Bronchial epithelial cell (primary cell): ENCODE data around the gene ZNF665. TPM values are rescaled to one million over a fixed set of nuclear protein-coding genes. Genes with fewer than 3 reads are reported as not detected.

Experiments
- DNase-seq: peaks from one replicate; pipeline ENCODE4 v3.0.0-alpha.2; 2010; ENCODE audit warnings: low read depth
- FAIRE-seq: peaks from 2 replicates; lab custom pipeline; 2011; peaks lifted over from hg19 to GRCh38; lab: Jason Lieb, UNC
- H3K27me3 ChIP-seq: 2 replicates; pipeline ENCODE4 v1.5.1; 2011; ENCODE audit warnings: low read length; ENCODE audit not compliant: control insufficient read depth, insufficient read depth
- H3K36me3 ChIP-seq: 2 replicates; pipeline ENCODE4 v1.5.1; 2011; ENCODE audit warnings: low read length; ENCODE audit not compliant: control insufficient read depth, insufficient read depth
- H3K4me3 ChIP-seq: 2 replicates; pipeline ENCODE4 v1.5.1; 2011; ENCODE audit warnings: mild to moderate bottlenecking, low read depth, low read length, control low read depth
- total RNA-seq: library from RNA; depleted of rRNA; stranded (reverse); fragments of >200 nt; gene quantifications from 2 replicates; pipeline ENCODE4 v1.2.1, GENCODE V29; 2014
- TF ChIP-seq, protein P1 (sequence below): IDR thresholded peaks from 2 replicates; pipeline ENCODE4 v1.5.1; 2011; ENCODE audit warnings: mild to moderate bottlenecking, moderate library complexity, low read length, control low read depth, inconsistent platforms; ENCODE audit not compliant: insufficient read depth, severe bottlenecking

ZNF665 gene
- total RNA-seq, 1 donor from 2014 or later = 1.6 TPM

- Histone ChIP-seq H3K27me3 (no peaks in the 10 kb centered on the region), H3K36me3 (no peaks in the 10 kb centered on the region), H3K4me3 (no peak overlapping the region)
- FAIRE-seq (no peak), DNase-seq (no peak)
- TF ChIP-seq, protein P1, sequence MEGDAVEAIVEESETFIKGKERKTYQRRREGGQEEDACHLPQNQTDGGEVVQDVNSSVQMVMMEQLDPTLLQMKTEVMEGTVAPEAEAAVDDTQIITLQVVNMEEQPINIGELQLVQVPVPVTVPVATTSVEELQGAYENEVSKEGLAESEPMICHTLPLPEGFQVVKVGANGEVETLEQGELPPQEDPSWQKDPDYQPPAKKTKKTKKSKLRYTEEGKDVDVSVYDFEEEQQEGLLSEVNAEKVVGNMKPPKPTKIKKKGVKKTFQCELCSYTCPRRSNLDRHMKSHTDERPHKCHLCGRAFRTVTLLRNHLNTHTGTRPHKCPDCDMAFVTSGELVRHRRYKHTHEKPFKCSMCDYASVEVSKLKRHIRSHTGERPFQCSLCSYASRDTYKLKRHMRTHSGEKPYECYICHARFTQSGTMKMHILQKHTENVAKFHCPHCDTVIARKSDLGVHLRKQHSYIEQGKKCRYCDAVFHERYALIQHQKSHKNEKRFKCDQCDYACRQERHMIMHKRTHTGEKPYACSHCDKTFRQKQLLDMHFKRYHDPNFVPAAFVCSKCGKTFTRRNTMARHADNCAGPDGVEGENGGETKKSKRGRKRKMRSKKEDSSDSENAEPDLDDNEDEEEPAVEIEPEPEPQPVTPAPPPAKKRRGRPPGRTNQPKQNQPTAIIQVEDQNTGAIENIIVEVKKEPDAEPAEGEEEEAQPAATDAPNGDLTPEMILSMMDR = no peak
Measured at GRCh38 chr19:53123400-53123799, 69.8 kb downstream of the ZNF665 start.

Other genes starting within 250 kb of the ZNF665 start
- gene ZNF816, start 230.5 kb downstream of the ZNF665 start, total RNA-seq = 13.3 and 24.0 TPM in 2 replicates
- gene ERVV-1, start 179.4 kb downstream of the ZNF665 start, total RNA-seq = not detected in 2 replicates
- gene ERVV-2, start 148.6 kb downstream of the ZNF665 start, total RNA-seq = not detected in 2 replicates
- gene ZNF160, start 89.9 kb downstream of the ZNF665 start, total RNA-seq = 17.1 and 22.8 TPM in 2 replicates
- gene ZNF415, start 60.4 kb downstream of the ZNF665 start, total RNA-seq = 3.2 and 8.6 TPM in 2 replicates
- 7.2 and 7.9 TPM in 2 replicates for gene ZNF347, start 34.3 kb downstream of the ZNF665 start, total RNA-seq
- 8.4 and 15.6 TPM in 2 replicates for gene ZNF677, start 61.5 kb upstream of the ZNF665 start, total RNA-seq
- gene VN1R2, start 64.9 kb upstream of the ZNF665 start, total RNA-seq = not detected in 2 replicates
- not detected in 2 replicates for gene VN1R4, start 74.4 kb upstream of the ZNF665 start, total RNA-seq
- gene ZNF845, start 140.4 kb upstream of the ZNF665 start, total RNA-seq = 11.1 and 11.6 TPM in 2 replicates
- 12.6 and 14.0 TPM in 2 replicates for gene ZNF525, start 172.3 kb upstream of the ZNF665 start, total RNA-seq
- 16.0 and 17.9 TPM in 2 replicates for gene ZNF765, start 201.8 kb upstream of the ZNF665 start, total RNA-seq
- 14.0 and 15.9 TPM in 2 replicates for gene ZNF761, start 238.6 kb upstream of the ZNF665 start, total RNA-seq